NCI-H1436 treated with DMSO at 0.1 percent for 48 hours (cell line): ENCODE results near the gene RXYLT1.
"Not testable (repeated sequence)": the region's sequence is repeated elsewhere in the genome, so short reads cannot be mapped to it uniquely, and the experiment has no call there.

Source experiments
- DNase-seq: peaks from one replicate; lab custom pipeline; 2025; lab: John Stamatoyannopoulos, UW

RXYLT1 gene

DNA sequence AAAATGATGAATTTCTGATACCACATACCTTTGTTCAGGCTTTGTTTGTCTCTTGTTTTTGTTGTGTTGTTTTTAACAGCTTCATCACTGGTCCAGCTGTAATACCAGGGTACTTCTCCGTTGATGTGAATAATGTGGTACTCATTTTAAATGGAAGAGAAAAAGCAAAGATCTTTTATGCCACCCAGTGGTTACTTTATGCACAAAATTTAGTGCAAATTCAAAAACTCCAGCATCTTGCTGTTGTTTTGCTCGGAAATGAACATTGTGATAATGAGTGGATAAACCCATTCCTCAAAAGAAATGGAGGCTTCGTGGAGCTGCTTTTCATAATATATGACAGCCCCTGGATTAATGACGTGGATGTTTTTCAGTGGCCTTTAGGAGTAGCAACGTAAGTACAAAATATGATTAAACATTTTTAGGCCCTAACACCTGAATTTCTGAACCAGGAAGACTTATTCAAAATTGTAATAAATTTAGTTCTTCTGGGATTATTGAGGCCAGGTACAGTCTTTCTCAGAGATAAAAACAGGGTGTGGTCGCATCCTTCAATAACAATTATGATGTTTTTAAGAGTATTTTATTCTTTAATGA, 22.4 kb downstream of the RXYLT1 start:
- DNase-seq, result peak; percentile 12

DNA sequence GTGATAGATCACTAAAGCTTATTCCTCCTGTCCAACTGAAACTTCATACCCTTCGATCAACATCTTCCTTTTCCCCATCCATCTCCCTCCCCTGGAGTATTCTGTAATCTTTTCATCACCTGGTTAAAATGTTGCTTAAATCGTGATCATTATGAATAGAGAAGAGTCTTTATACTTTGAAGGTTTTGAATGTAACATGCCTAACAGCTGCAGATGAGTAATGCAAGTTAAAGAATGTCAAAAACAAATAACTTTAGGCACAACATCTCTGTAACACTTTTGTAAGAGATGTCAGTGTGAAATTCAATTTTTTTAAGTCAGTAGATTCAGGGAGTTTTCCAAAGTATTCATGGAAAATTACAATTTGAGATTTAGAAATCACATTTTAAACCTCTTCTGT, 25.0 kb downstream of the RXYLT1 start:
- no peak for DNase-seq

DNA sequence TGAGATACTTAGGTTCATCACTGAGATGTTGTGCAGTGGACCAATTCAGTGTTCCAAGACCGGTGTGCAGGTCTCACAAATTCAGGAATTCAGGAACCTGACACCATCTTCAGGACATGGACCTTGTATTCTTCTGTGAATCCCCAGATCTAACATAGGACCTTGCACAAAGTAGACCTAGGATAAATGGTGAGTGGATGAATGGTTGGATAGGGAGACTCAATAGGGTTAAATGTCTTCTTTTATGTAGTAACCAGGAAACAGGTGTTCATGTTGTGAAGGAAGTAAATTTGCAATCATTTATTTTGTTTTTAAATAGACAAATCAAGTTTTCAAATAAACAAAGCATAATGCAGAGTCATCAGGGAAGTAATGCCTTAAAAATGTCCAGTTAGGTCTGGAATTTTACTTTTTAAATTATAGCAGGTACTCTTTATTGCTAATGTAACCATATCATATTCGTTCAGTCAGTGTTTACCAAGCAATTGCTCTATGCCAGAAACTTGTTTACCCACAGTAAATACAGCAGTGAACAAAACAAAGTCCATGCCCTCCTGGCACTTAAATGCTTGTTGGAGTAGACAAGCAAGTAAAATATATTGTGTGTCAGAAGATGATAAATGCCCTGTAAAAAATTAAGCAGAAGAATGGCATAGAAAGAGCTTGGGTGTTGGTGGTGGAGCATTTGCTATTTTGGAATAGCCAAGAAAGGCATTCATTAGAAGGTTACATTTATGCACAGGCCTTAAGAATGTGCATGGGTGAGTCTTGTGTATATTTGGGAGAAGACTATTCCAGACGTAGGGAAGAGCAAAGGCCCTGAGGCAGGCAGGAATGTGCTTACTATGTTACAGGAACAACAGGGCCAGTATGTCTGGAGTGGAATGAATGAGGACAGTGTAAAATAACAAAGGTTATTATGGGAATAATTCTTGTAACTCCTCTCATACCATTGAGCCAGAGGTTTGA, 26.3 kb downstream of the RXYLT1 start:
- peak; percentile 71 for DNase-seq

DNA sequence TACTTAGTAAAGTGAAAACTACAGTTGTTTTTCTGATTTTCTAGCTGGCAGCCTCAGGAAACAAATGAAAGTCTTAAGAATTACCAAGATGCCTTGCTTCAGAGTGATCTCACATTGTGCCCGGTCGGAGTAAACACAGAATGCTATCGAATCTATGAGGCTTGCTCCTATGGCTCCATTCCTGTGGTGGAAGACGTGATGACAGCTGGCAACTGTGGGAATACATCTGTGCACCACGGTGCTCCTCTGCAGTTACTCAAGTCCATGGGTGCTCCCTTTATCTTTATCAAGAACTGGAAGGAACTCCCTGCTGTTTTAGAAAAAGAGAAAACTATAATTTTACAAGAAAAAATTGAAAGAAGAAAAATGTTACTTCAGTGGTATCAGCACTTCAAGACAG, 28.9 kb downstream of the RXYLT1 start:
- DNase-seq, result no peak

DNA sequence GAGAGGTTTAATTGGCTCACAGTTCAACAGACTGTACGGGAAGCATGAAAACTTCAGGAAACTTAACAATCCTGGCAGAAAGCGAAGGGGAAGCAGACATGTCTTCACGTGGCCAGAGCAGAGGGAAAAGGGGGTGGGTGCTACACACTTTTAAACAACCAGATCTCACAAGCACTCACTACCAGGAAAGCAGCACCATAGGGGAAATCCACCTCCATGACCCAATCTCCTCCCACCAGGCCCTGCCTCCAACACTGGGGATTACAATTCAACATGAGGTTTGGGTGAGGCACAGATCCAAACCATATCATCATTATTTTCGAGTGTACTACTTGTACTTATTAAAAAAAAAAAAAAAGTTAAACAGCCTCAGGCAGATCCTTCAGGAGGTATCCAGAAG, 29.9 kb downstream of the RXYLT1 start:
- DNase-seq, result no peak

DNA sequence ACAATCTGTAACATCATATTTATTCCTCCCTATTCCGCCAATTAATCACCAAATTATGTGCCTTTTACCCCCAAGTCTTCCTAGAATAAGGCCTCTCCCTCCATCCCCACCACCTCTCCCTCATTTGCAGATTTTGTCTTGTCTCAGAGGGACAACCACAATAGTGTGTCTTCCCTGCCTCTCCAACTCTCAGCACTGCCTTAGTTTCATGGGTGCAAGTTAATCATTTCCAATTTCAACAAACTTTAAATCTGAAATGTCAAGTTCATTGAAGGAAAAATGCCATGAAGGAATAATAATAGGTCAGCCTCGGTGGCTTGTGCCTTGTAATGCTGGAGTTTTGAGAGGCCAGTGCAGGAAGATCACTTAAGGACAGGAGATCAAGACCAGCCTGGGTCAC, 31.6 kb downstream of the RXYLT1 start:
- DNase-seq, result no peak

DNA sequence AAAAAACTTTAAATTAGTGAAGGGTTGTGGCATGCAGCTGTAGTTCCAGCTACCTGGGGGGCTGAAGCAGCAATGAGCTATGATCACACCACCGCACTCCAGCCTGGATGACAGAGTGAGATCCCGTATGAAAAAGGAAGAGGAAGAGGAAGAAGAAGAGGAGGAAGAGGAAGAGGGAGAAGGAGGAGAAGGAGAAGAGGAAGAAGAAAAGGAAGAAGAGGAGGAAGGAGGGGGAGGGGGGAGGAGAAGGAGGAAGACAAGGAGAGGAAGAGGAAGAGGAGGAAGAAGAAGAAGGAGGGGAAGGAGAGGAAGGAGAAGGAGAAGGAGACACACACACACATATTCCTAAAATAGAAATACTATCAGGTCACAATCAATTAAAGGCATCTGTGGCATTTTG, 32.0 kb downstream of the RXYLT1 start:
- no peak for DNase-seq

DNA sequence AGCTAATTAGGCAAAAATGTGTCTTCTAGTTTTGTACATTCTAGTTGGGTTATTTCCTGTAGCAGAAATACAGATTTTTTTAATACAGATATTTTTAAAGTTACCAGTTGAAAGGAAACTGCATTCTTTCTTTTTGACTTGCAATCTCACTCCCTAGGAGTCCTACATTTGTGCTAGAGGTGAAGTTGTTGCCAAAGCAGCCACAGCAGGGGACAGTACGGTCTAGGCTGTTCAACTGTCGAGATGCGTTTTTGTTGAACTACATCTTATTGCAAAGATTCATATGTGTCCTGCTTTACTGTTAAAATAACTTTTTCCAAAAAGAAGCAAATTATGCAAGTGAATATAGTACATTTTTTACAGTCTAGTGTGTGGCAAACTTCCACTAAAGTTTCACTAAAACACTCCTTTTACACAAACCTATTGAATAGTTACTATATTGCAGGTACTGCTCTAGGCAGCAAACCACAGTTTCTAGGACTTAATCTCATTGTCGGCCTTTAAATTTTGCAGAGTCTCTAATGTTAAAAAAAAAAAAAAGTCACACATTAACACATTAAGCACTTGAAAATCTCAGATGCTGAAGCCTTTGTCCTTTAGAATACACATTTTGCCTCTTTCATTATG, 34.5 kb downstream of the RXYLT1 start:
- no peak for DNase-seq

DNA sequence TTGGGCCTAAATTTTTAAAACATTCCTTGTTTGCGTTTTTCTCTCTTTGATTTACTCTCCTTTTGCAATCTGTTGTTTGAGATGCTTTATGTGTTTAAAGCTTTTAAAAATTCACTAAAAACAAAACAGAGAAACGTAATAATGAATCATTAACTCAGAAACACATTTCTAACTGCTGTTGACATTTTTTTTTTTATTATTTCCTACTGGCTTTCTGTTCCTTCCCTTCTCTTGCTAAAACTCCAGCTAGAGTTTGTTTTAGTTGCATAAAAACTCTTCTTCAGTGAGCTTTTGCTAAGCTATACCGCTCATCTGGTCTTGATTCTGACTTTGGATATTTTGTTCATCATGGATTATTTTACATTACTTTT, 35.8 kb downstream of the RXYLT1 start:
- DNase-seq, result no peak

DNA sequence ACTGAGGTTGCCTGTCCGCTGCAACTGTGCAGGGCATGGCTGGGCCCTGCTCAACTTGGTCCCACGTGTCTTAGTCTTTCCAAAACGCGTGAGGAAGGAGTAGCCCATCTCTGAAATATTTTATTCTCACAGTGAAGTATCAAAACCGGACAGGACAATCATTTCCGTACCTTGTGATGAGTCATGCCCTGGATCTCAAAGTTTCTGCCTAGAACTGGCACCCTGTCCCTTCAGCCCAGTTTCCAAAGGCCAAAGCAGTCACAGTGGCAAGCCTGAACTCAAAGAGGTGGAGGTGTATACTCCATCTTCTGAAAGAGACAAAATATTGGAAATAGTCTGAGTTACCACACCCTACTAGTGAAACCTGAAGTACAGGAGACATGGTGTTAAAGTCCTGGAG, 36.3 kb downstream of the RXYLT1 start:
- no peak for DNase-seq

DNA sequence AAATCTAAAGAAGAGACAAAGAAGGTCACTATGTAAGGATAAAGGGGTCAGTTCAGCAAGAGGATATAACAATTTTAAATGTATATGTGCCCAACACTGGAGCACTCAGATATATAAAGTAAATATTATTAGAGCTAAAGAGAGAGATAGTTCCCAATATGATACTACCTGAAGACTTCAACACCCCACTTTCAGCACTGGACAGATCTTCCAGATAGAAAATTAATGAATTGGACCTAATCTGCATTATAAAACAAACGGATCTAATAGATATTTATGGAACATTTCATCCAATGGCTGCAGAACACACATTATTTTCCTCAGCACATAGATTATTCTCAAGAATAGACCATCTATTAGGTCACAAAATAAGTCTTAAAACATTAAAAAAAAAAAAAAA, 40.7 kb downstream of the RXYLT1 start:
- no peak for DNase-seq

DNA sequence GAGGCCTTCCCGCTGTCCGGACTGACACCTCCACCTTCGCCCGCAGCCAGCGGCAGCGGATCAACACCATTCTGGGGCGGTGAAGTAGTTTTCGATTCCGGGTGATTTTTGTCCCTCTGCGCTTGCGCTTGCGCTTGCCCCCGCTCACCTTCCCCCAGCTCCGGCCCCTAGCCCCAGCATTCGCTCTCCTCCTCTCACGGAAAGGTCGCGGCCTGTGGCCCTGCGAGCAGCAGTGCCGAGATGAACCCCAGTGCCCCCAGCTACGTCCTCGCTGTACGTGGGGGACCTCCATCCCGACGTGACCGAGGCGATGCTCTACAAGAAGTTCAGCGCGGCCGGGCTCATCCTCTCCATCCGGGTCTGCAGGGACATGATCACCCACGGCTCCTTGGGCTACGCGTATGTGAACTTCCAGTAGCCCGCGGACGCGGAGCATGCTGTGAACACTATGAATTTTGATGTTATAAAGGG, 42.1 kb downstream of the RXYLT1 start:
- DNase-seq, result no peak

DNA sequence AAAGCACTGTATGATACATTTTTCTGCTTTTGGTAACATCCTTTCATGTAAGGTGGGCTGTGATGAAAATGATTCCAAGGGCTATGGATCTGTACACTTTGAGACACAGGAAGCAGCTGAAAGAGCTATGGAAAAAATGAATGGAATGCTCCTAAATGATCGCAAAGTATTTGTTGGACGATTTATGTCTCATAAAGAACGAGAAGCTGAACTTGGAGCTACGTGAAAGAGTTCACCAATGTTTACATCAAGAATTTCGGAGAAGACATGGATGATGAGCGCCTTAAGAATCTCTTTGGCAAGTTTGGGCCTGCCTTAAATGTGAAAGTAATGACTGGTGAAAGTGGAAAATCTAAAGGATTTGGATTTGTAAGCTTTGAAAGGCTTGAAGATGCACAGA, 42.6 kb downstream of the RXYLT1 start:
- no peak for DNase-seq

DNA sequence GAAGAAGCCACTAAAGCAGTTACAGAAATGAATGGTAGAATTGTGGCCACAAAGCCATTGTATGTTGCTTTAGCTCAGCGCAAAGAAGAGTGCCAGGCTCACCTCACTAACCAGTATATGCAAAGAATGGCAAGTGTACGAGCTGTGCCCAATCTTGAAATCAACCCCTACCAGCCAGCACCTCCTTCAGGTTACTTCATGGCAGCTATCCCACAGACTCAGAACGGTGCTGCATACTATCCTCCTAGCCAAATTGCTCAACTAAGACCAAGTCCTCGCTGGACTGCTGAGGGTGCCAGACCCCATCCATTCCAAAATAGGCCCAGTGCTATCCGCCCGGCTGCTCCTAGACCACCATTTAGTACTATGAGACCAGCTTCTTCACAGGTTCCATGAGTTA, 43.3 kb downstream of the RXYLT1 start:
- no peak for DNase-seq

DNA sequence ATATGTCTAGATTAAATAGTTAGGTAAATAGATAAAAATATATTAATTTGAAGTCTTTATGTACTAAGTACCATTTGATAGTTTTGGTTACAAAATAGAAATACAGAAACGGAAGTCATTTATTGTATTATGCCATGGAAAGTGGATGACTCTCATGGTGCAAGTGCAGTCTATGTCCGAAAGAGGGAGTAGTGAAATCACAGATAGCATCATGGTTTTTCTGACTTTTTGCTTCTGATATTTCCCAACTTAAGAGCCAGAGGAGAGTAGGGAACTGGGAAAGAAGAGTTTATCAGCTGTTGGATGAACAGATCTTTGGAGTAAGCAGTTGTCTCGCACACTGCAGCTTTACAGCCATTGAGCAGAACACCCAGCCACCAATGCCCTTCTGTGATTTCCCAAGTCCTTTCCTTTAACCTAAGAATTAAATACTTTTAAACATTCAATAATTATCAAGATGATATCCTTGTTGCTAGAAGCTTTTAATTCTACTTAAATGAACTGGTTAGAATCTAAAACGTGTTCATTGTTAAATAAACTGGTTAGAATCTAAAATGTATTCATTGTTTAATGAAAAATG, 46.4 kb downstream of the RXYLT1 start:
- no peak for DNase-seq

DNA sequence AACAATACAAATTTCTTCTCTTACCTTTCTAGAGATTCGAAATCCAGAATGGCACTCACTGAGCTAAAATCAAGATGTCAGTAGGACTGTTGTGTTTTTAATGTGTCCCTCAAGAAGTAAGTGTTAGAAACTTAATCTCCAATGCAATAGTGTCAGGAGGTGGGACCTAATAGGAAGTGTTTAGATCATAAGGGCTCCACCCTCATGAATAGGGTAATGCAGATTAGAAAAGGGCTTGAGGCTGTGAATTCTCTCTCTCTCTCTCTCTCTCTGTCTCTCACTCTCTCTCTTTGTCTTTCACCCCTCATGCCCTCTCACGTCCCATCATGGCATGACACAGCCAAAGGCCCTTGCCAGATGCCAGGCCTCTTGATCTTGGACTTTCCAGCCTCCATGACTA, 49.2 kb downstream of the RXYLT1 start:
- DNase-seq, result no peak

DNA sequence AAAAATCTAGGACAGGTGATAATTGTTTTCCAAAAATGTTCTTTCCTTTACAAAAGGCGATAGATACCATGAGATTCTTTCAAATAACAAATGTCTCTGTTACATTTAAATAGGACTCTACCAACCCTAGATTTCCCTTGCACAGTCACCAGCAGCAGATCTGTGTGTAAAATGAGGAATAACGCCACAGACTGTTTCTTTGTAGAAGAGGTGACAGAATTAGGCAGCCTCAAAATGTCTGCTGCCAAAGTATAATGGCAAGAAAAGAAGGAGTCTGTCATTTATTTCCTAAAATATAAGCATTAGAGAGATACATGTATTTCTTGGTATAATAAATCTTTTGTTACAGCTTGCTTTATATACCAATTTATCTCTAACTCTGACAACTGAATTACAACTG, 56.3 kb downstream of the RXYLT1 start:
- DNase-seq, result no peak

DNA sequence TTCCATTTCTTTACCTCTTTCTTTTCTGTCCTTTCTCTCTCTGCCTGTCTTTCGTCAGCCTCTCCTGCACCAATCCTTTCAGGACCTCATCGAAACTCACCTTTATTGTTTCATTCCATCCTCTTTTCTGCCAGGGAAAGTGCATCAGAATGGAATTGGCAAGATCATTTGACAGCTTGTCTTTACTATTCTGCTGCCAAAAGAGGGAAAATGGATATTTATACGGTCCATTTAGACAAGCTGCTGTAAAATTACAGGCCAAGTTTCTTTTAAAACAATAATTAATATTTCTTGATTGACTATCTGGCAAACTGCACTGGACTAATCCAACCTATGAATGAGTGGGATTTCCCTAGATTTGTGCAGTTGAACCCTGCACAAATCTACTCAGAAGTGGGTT, 57.2 kb downstream of the RXYLT1 start:
- DNase-seq, result no peak

DNA sequence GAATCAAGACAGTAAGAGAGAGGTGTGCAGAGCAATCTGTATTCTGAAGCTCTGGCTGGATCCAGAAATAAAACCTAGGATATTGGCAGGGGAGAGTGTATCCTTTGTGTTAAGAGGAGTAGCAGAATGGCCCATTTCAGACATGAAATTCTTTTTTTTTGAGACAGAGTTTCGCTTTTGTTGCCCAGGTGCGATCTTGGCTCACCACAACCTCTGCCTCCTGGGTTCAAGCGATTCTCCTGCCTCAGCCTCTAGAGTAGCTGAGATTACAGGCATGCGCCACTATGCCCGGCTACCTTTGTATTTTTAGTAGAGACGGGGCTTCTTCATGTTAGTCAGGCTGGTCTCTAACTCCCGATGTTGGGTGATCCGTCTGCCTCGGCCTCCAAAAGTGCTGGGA, 58.7 kb downstream of the RXYLT1 start:
- DNase-seq, result no peak

DNA sequence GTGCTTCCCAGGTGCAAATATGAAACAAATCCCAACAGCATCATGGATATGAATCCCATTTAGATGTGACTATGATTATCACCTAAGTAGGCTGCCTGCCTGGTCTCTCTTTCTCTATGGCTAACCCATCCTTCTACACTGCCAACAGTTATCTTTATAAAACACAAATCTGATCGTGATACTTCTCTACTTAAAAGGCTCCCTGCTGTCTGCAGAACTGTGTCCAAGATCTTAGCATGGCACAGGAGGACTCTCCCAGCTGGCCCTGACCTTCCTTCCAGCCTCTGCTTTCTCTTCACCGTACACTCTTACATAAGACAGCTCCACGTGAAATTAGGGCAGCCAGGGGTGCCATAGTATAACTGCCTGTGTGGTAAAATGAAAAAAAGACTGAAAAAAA, 61.3 kb downstream of the RXYLT1 start:
- DNase-seq, result no peak

DNA sequence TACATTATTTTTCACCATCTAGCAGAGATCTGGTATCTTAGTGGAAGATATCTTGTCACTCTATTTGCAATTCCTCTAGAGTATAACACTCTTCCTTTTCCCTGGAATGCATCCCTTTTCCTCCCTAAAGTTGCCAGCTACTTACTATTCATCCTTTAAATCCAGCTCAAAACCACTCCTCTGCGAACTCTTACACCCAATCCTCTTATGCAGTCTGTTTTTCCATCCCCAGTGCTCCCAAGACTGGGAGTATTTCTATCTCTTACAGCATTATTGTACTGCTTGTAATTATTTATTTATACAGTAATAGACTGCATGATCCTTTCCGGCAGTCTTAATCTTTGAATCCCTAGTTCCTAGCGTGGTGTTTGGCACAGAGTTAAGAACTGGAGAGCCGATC, 61.9 kb downstream of the RXYLT1 start:
- no peak for DNase-seq

DNA sequence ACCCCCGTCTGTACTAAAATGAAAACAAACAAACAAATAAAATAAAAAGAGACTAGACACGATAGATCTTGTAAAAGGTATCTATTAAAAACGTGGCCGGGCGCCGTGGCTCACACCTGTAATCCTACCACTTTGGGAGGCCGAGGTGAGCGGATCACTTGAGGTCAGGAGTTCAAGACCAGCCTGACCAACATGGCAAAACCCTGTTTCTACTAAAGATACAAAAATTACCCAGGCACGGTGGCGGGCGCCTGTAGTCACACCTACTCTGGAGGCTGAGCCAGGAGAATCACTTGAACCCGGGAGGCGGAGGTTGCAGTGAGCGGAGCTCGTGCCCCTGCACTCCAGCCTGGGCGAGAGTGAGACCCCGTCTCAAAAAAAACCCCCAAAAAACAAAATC, 63.0 kb downstream of the RXYLT1 start:
- not testable (repeated sequence) for DNase-seq

DNA sequence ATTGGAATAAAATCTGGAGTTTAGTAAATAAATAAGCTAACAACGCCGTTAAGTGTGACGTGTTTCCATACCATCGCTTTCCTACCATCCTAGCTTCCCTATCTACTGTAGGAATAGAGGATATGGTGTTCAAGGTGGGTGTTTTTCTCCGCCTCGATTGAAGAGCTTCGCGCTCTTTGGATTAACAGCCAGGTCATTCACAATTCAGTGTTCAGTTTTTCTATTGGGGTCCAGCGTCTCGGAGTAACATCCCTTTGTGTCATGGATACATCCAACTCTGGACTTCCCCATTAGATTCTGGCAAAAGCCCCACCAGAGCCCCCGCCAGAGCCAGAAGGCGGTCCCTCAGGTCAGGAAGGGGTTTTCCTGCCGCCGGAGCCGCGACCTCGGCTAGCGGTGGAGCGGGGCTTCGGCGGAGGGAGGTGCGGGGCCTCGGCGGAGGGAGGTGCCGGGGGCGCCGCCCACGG, 63.6 kb downstream of the RXYLT1 start:
- no peak for DNase-seq
